ENCODE measurements around the gene SDK1. TPM values are rescaled to one million over a fixed set of nuclear protein-coding genes. Genes with fewer than 3 reads are reported as not detected.

SDK1 gene
- total and polyA plus RNA-seq, 4 donors: 0.12 to 0.47 (median 0.36) TPM

DNA sequence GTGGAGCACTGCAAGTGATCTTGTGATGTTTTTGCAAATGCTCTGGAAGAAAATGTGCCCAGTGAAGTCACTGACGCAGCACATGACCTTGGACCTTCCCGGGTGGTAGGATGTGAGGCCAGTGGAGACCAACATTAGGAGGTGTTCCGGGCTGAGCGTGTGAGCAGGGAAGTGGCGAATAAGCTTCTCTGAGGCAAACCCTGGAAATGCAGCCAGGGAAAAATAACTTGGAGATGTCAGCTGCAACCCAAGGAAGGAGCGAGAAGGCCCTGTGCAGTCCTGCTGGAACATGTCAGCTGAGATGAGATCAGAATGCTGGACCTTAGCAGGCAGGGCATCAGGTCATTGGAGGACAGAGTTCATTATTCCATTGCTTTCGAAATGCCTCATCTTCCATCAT lies 18.6 kb upstream of the SDK1 start:
- Histone ChIP-seq H3K9me3 (ENCODE audit: control insufficient read depth in 4 of 4, low read length in 3 of 4) (peaks cover 0 to 2% (median 0%) of the 10 kb centered on the region in 4 donors), H3K4me1 (ENCODE audit: control insufficient read depth in 4 of 4, insufficient read depth in 4 of 4, low read length in 3 of 4) (no peaks in the 10 kb centered on the region), H3K9ac (ENCODE audit: low read depth in 1 of 2, low read length in 2 of 2) (no peak overlapping the region), H3K27ac (ENCODE audit: low read depth in 1 of 2, low read length in 2 of 2) (no peak overlapping the region), H3K36me3 (ENCODE audit: control insufficient read depth in 4 of 4, insufficient read depth in 3 of 4, low read depth in 1 of 4, low read length in 3 of 4) (no peaks in the 10 kb centered on the region), H3K27me3 (ENCODE audit: control insufficient read depth in 4 of 4, insufficient read depth in 4 of 4, low read length in 3 of 4) (peaks cover 0 to 4% (median 0%) of the 10 kb centered on the region in 4 donors), H3K4me3 (ENCODE audit: low read depth in 1 of 3, low read length in 3 of 3) (no peak overlapping the region)
- TF ChIP-seq NR2F2 (IDR thresholded peaks at IDR 0.05): peak; percentile 78
- TF ChIP-seq RXRA (IDR thresholded peaks at IDR 0.05): peak; percentile 17 to 38
- no peak for TF ChIP-seq EGR1 (IDR thresholded peaks at IDR 0.05; ENCODE audit: low read depth in 2 of 2)
- no peak for DNase-seq (ENCODE audit: low spot score)
- WGBS: 77% methylated on average over 7 of the region's 7 CpGs

DNA sequence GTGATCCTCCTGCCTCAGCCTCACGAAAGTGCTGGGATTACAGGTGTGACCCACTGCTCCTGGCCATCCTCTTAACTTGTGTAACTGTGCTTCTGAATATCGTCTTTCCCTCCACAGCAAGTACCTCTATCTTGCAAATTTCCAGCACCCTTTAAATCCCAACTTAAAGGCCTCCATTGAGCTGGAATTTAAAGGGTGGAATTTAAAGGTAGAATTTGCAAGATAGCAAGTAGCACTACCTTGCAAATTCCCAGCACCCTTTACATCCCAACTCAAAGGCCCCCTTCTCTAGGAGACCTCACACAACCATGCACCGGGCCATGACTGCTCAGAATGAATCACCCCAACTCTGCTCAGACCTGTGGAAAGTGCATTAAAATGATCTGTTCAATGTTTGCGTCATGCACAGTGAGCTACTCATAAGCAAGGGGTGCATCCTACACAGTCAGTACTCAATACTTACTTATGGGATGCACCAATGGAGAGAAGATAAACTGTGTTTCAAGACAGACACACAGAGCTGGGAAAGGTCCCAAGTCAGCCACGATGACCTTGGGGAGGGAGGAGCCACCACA lies 17.8 kb upstream of the SDK1 start:
- 77% methylated on average over 5 of the region's 5 CpGs for WGBS
- no peak overlapping the region for H3K9ac ChIP-seq (ENCODE audit: low read depth in 1 of 2, low read length in 2 of 2)
- no peak for DNase-seq (ENCODE audit: low spot score)
- peaks cover 0 to 4% (median 0%) of the 10 kb centered on the region in 4 donors for H3K27me3 ChIP-seq (ENCODE audit: control insufficient read depth in 4 of 4, insufficient read depth in 4 of 4, low read length in 3 of 4)
- TF ChIP-seq FOXA2 (IDR thresholded peaks at IDR 0.05) (no peak), FOXA1 (IDR thresholded peaks at IDR 0.05) (no peak), GABPA (IDR thresholded peaks at IDR 0.05 in 1 of 2, conservative IDR thresholded peaks at IDR 0.05 in 1 of 2) (no peak), ATF3 (IDR thresholded peaks at IDR 0.05) (no peak), REST (IDR thresholded peaks at IDR 0.05) (no peak), JUND (IDR thresholded peaks at IDR 0.05) (no peak), YY1 (IDR thresholded peaks at IDR 0.05) (no peak), TAF1 (conservative IDR thresholded peaks at IDR 0.05) (no peak), EGR1 (IDR thresholded peaks at IDR 0.05; ENCODE audit: low read depth in 2 of 2) (no peak), HNF4G (IDR thresholded peaks at IDR 0.05) (no peak), HNF4A (conservative IDR thresholded peaks at IDR 0.05) (no peak), RAD21 (IDR thresholded peaks at IDR 0.05) (no peak)
- TF ChIP-seq, protein P1, sequence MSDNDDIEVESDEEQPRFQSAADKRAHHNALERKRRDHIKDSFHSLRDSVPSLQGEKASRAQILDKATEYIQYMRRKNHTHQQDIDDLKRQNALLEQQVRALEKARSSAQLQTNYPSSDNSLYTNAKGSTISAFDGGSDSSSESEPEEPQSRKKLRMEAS (IDR thresholded peaks at IDR 0.05): no peak
- TF ChIP-seq, protein P2, sequence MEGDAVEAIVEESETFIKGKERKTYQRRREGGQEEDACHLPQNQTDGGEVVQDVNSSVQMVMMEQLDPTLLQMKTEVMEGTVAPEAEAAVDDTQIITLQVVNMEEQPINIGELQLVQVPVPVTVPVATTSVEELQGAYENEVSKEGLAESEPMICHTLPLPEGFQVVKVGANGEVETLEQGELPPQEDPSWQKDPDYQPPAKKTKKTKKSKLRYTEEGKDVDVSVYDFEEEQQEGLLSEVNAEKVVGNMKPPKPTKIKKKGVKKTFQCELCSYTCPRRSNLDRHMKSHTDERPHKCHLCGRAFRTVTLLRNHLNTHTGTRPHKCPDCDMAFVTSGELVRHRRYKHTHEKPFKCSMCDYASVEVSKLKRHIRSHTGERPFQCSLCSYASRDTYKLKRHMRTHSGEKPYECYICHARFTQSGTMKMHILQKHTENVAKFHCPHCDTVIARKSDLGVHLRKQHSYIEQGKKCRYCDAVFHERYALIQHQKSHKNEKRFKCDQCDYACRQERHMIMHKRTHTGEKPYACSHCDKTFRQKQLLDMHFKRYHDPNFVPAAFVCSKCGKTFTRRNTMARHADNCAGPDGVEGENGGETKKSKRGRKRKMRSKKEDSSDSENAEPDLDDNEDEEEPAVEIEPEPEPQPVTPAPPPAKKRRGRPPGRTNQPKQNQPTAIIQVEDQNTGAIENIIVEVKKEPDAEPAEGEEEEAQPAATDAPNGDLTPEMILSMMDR (IDR thresholded peaks at IDR 0.05; ENCODE audit: low read depth, low read length, missing input control): no peak
- TF ChIP-seq, protein P3, sequence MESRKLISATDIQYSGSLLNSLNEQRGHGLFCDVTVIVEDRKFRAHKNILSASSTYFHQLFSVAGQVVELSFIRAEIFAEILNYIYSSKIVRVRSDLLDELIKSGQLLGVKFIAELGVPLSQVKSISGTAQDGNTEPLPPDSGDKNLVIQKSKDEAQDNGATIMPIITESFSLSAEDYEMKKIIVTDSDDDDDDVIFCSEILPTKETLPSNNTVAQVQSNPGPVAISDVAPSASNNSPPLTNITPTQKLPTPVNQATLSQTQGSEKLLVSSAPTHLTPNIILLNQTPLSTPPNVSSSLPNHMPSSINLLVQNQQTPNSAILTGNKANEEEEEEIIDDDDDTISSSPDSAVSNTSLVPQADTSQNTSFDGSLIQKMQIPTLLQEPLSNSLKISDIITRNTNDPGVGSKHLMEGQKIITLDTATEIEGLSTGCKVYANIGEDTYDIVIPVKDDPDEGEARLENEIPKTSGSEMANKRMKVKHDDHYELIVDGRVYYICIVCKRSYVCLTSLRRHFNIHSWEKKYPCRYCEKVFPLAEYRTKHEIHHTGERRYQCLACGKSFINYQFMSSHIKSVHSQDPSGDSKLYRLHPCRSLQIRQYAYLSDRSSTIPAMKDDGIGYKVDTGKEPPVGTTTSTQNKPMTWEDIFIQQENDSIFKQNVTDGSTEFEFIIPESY (IDR thresholded peaks at IDR 0.05): no peak
- no peak overlapping the region for H3K4me3 ChIP-seq (ENCODE audit: low read depth in 1 of 3, low read length in 3 of 3)
- peaks cover 0 to 2% (median 0%) of the 10 kb centered on the region in 4 donors for H3K9me3 ChIP-seq (ENCODE audit: control insufficient read depth in 4 of 4, low read length in 3 of 4)
- no peaks in the 10 kb centered on the region for H3K36me3 ChIP-seq (ENCODE audit: control insufficient read depth in 4 of 4, insufficient read depth in 3 of 4, low read depth in 1 of 4, low read length in 3 of 4)
- no peak overlapping the region for H3K27ac ChIP-seq (ENCODE audit: low read depth in 1 of 2, low read length in 2 of 2)
- H3K4me1 ChIP-seq (ENCODE audit: control insufficient read depth in 4 of 4, insufficient read depth in 4 of 4, low read length in 3 of 4): no peaks in the 10 kb centered on the region

Measured in liver (tissue), 9 donors.